SJSA1 (cell line): ENCODE results near the gene MTCH1. TPM values are rescaled to one million over a fixed set of nuclear protein-coding genes. Genes with fewer than 3 reads are reported as not detected.

Experiments used
- DNase-seq, 2 experiments: peaks; one replicate each; pipeline ENCODE4 v3.0.0-alpha.2; 2015 to 2020; ENCODE audit warnings: low spot score in 2 of 2, low read depth in 1 of 2
- H3K27ac ChIP-seq: fragments of 250-450 bp; sonication (Bioruptor Pico); 2 replicates; pipeline ENCODE4 v1.5.1; 2020; ENCODE audit warnings: mild to moderate bottlenecking, moderate library complexity
- H3K27me3 ChIP-seq: fragments of 250-450 bp; sonication (Bioruptor Pico); replicated peaks from 2 replicates; pipeline ENCODE4 v1.5.1; 2020; ENCODE audit warnings: mild to moderate bottlenecking, moderate library complexity
- H3K36me3 ChIP-seq: fragments of 250-450 bp; sonication (Bioruptor Pico); 2 replicates; pipeline ENCODE4 v1.5.1; 2020; ENCODE audit warnings: mild to moderate bottlenecking
- H3K4me1 ChIP-seq: fragments of 250-450 bp; sonication (Bioruptor Pico); replicated peaks from 2 replicates; pipeline ENCODE4 v1.6.1; 2021; ENCODE audit warnings: mild to moderate bottlenecking
- H3K4me3 ChIP-seq: fragments of 250-450 bp; sonication (Bioruptor Pico); 2 replicates; pipeline ENCODE4 v1.5.1; 2020; ENCODE audit warnings: mild to moderate bottlenecking
- H3K9me3 ChIP-seq: fragments of 250-450 bp; sonication (Bioruptor Pico); replicated peaks from 2 replicates; pipeline ENCODE4 v1.5.1; 2020; ENCODE audit warnings: mild to moderate bottlenecking
- total RNA-seq: library from RNA; depleted of rRNA; stranded (reverse); fragments of >200 nt; shearing (Covaris generic); gene quantifications from 2 replicates; pipeline ENCODE4 v1.2.3, GENCODE V29; 2014

The MTCH1 gene
- total RNA-seq, 1 experiment from 2014 or later = 297 TPM

- Histone ChIP-seq H3K27ac (no peak overlapping the region; the same call in none of the 2 replicates), H3K36me3 (no peaks in the 10 kb centered on the region), H3K27me3 (no peaks in the 10 kb centered on the region), H3K9me3 (no peaks in the 10 kb centered on the region), H3K4me3 (no peak overlapping the region), H3K4me1 (peaks cover 36% of the 10 kb centered on the region)
- DNase-seq = no peak
Observed at GRCh38 chr6:36933519-36933918, 52.5 kb downstream of the MTCH1 start.

GRCh38 chr6:36933102-36933501 lies 52.9 kb downstream of the MTCH1 start:
- DNase-seq = peak in 1 of 2 experiments; percentile 21
- Histone ChIP-seq H3K9me3 (no peaks in the 10 kb centered on the region), H3K27ac (peak overlapping the region; percentile 24; the same call in 1 of the 2 replicates), H3K36me3 (no peaks in the 10 kb centered on the region), H3K4me3 (no peak overlapping the region), H3K4me1 (peaks cover 32% of the 10 kb centered on the region), H3K27me3 (no peaks in the 10 kb centered on the region)

- Histone ChIP-seq H3K4me1 (peaks cover 32% of the 10 kb centered on the region), H3K27ac (no peak overlapping the region), H3K27me3 (no peaks in the 10 kb centered on the region), H3K9me3 (no peaks in the 10 kb centered on the region), H3K4me3 (no peak overlapping the region), H3K36me3 (0 out of 2 replicates have a peak, but pooled peaks cover 5% of the 10 kb centered on the region)
- DNase-seq = no peak
Observed at GRCh38 chr6:36930483-36930882, 55.5 kb downstream of the MTCH1 start.

GRCh38 chr6:36929607-36930006 lies 56.4 kb downstream of the MTCH1 start:
- H3K27me3 ChIP-seq = no peaks in the 10 kb centered on the region
- no peak overlapping the region for H3K4me3 ChIP-seq
- no peaks in the 10 kb centered on the region for H3K9me3 ChIP-seq
- H3K36me3 ChIP-seq = peaks cover 13% of the 10 kb centered on the region; the same call in 1 of the 2 replicates
- H3K27ac ChIP-seq = no peak overlapping the region
- DNase-seq = no peak
- H3K4me1 ChIP-seq = peaks cover 26% of the 10 kb centered on the region

- H3K4me3 ChIP-seq = no peak overlapping the region
- H3K4me1 ChIP-seq = peaks cover 22% of the 10 kb centered on the region
- peaks cover 16% of the 10 kb centered on the region for H3K36me3 ChIP-seq
- H3K9me3 ChIP-seq = no peaks in the 10 kb centered on the region
- H3K27ac ChIP-seq = no peak overlapping the region
- DNase-seq = no peak
- no peaks in the 10 kb centered on the region for H3K27me3 ChIP-seq
Observed at GRCh38 chr6:36929152-36929551, 56.8 kb downstream of the MTCH1 start.

- H3K4me1 ChIP-seq = peaks cover 16% of the 10 kb centered on the region
- H3K36me3 ChIP-seq = peaks cover 20% of the 10 kb centered on the region
- H3K4me3 ChIP-seq = no peak overlapping the region
- H3K9me3 ChIP-seq = no peaks in the 10 kb centered on the region
- no peak overlapping the region for H3K27ac ChIP-seq
- no peak for DNase-seq
- H3K27me3 ChIP-seq = no peaks in the 10 kb centered on the region
Observed at GRCh38 chr6:36928547-36928918, 57.5 kb downstream of the MTCH1 start.

- Histone ChIP-seq H3K36me3 (peaks cover 24% of the 10 kb centered on the region), H3K27me3 (no peaks in the 10 kb centered on the region), H3K4me3 (no peak overlapping the region), H3K4me1 (peaks cover 9% of the 10 kb centered on the region), H3K27ac (no peak overlapping the region), H3K9me3 (no peaks in the 10 kb centered on the region)
- no peak for DNase-seq
Observed at GRCh38 chr6:36927691-36928546, 58.1 kb downstream of the MTCH1 start.

GRCh38 chr6:36926708-36927513 lies 59.1 kb downstream of the MTCH1 start:
- Histone ChIP-seq H3K4me1 (peaks cover 4% of the 10 kb centered on the region; the same call in 1 of the 2 replicates), H3K27me3 (no peaks in the 10 kb centered on the region), H3K9me3 (no peaks in the 10 kb centered on the region; the same call in 1 of the 2 replicates), H3K36me3 (peaks cover 28% of the 10 kb centered on the region), H3K4me3 (no peak overlapping the region), H3K27ac (no peak overlapping the region)
- no peak for DNase-seq

GRCh38 chr6:36925809-36926208 lies 60.2 kb downstream of the MTCH1 start:
- peaks cover 4% of the 10 kb centered on the region; the same call in 1 of the 2 replicates for H3K4me1 ChIP-seq
- H3K36me3 ChIP-seq = peaks cover 32% of the 10 kb centered on the region

GRCh38 chr6:36924778-36925374 lies 61.1 kb downstream of the MTCH1 start:
- Histone ChIP-seq H3K9me3 (no peaks in the 10 kb centered on the region; the same call in 1 of the 2 replicates), H3K27ac (no peak overlapping the region), H3K27me3 (no peaks in the 10 kb centered on the region), H3K4me1 (peaks cover 4% of the 10 kb centered on the region; the same call in 1 of the 2 replicates), H3K4me3 (no peak overlapping the region), H3K36me3 (peaks cover 39% of the 10 kb centered on the region)
- DNase-seq = no peak

More at GRCh38 chr6:36925809-36926208, 60.2 kb downstream of the MTCH1 start:
- DNase-seq = no peak
- Histone ChIP-seq H3K9me3 (no peaks in the 10 kb centered on the region; the same call in 1 of the 2 replicates), H3K27me3 (no peaks in the 10 kb centered on the region), H3K27ac (no peak overlapping the region), H3K4me3 (no peak overlapping the region)

- Histone ChIP-seq H3K36me3 (peaks cover 43% of the 10 kb centered on the region), H3K27me3 (no peaks in the 10 kb centered on the region), H3K27ac (no peak overlapping the region), H3K4me3 (no peak overlapping the region), H3K9me3 (no peaks in the 10 kb centered on the region; the same call in 1 of the 2 replicates), H3K4me1 (peaks cover 2% of the 10 kb centered on the region)
- no peak for DNase-seq
Observed at GRCh38 chr6:36924131-36924530, 61.9 kb downstream of the MTCH1 start.

GRCh38 chr6:36920546-36920945 lies 65.5 kb downstream of the MTCH1 start:
- peaks cover 57% of the 10 kb centered on the region for H3K36me3 ChIP-seq
- no peaks in the 10 kb centered on the region for H3K27me3 ChIP-seq
- no peak for DNase-seq
- no peak overlapping the region for H3K27ac ChIP-seq
- peaks cover 22% of the 10 kb centered on the region for H3K4me1 ChIP-seq
- H3K4me3 ChIP-seq = no peak overlapping the region
- no peaks in the 10 kb centered on the region; the same call in 1 of the 2 replicates for H3K9me3 ChIP-seq

GRCh38 chr6:36920049-36920448 lies 65.9 kb downstream of the MTCH1 start:
- Histone ChIP-seq H3K4me1 (peaks cover 22% of the 10 kb centered on the region), H3K27ac (no peak overlapping the region), H3K27me3 (no peaks in the 10 kb centered on the region), H3K9me3 (no peaks in the 10 kb centered on the region; the same call in 1 of the 2 replicates), H3K4me3 (no peak overlapping the region), H3K36me3 (peaks cover 56% of the 10 kb centered on the region)
- DNase-seq = no peak
